GM21717 (cell line): ENCODE measurements around the gene FRMD6.
"Not testable (repeated sequence)": the region's sequence is repeated elsewhere in the genome, so short reads cannot be mapped to it uniquely, and the experiment has no call there.

Experiments used
- ATAC-seq: cut with Tn5 transposase; IDR thresholded peaks from one replicate; pipeline ENCODE4 v1.9.1; 2021; ENCODE audit warnings: mild to moderate bottlenecking, moderate library complexity; ENCODE audit not compliant: unreplicated experiment

FRMD6 gene

DNA sequence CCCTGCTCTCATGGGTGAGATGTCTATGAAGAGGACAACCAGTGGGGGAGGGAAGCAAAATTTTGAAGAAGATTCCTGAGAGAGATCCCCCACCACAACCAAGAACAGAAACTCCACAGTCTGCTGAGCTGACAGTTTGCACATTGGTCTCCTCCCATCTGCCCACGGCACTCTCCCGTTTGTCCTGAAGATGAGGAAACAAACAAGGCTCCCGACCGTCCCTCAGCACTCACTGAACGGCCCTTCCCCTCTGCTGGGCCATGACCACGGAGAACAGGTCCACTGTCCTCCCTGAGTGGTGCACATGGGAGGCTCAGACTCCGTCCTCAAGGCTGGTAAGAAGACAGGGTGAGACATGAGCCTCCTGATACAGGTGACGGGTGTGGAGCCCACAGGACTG, 114.9 kb downstream of the FRMD6 start:
- ATAC-seq: not testable (repeated sequence)

DNA sequence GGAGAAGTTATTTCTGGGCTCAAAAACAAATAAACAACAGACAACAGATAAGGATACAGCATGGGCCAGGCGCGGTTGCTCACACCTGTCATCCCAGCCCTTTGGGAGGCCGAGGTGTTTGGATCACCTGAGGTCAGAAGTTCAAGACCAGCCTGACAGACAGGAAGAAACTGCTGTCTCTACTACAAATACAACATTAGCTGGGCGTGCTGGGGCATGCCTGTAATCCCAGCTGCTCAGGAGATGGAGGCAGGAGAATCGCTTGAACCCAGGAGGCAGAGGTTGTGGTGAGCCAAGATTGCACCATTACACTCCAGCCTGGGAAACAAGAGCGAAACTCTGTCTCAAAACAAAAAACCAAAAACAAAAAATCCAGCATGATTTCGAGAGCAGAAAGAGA, 117.6 kb downstream of the FRMD6 start:
- ATAC-seq: not testable (repeated sequence)

DNA sequence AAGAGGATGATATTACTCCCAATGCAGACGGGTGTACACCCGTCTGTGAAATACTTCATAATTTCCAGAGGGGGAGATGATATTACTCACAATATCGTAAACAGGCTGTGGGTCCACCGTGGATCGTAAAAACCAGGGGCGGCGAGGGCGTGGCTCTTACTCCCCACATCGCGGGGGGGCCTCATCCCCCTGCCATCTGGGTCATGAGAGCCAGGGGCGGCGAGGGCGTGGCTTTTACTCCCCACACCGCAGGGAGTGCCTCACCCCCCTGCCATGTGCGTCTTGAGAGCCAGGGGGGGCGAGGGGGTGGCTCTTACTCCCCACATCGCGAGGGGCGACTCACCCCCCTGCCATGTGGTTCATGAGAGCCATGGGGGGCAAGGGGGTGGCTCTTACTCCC, 122.5 kb downstream of the FRMD6 start:
- no peak for ATAC-seq

DNA sequence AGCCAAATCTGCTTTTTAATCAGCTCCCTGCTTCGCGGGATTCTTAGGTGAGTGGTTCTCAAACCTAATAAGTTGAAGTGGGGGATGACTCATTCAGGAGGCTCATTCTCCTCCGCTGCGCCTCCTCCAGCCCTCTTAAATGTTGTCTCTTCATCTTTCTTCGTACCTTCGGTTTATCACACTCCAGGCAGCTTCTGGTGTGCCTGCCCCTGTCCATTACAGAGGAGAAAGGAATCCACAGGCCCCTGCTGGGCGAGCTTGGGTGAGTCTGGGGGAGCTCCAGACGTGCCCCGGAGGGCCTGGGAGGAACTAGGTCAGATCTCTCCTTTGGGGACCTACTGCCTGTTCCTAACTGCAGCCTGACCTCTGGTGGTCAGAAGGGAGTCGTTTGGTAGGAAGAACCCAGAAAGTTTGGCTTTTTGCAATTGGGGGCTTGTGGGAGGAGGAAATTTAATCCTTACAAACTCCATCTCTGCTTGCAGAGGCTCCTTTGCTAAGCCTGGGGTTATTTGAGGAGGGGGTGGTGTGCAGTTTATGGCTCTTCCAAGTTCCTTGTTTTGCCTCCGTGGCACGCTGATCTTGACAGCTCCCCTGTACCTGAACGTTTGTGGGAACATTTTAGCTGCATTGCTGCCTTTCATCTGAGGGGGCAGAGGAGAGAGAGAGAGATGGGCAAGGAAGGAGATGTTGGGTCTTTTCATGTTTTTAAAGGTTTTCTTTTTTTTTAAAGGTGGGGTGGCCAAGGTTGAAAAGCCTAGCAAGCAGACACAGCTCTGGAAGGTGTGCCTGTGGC, 124.6 kb downstream of the FRMD6 start:
- ATAC-seq: no peak

DNA sequence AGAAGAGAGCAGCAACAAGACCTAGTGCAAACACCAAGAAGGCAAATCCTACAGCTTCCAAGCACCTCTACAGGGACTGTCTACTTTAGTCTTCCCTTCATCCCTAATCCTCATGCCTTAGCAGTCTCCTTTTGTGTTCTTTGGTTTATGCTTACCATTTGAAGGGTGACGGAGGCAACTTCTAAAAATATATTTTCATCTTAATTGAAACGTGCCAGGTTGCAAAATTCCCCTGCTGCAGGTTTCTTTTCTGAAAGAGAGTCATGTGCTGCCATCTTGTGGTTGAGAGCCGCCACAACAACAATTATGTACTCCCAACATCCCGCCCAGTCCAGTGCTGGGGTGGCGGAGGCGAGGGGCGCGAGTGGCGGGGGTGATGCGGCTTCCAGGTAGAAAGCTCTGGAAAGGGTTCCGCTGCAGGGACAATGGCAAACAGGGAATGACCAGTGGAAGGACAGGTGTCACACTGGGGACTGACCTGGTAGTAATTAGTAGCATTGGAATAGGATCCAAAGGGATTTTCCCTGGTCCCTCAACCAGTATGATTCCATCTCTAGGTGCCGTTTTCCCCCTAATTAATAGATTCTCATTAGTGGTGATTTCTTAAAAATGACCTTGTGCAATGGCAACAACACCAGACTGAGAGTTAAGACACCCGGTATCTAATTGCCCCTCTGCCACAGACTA, 128.4 kb downstream of the FRMD6 start:
- ATAC-seq: peak; percentile 55
